HG03196 (cell line): ENCODE data around the gene CLVS2.

ENCODE experiments used
- ATAC-seq: cut with Tn5 transposase; IDR thresholded peaks from one replicate; pipeline ENCODE4 v1.9.1; 2021; ENCODE audit not compliant: unreplicated experiment

The CLVS2 gene

DNA sequence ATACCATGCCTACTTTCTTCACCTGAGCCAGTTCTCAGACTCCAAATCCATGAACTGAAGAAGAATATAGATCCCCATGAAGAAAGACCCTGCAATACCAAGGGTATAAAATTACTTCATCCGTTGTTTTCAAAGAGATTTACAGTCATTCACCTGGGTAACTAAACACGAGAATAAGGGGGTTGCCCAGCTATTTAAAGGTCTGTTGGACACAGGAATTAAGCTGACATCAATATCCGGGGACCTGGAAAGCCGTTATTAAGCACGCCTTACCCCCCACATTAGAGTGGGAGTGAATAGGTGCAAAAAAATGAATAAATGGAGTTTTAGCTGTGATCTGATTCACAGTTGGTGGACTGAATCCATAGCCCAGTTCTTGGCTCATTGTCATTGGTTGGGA lies 28.9 kb downstream of the CLVS2 start:
- ATAC-seq: no peak

DNA sequence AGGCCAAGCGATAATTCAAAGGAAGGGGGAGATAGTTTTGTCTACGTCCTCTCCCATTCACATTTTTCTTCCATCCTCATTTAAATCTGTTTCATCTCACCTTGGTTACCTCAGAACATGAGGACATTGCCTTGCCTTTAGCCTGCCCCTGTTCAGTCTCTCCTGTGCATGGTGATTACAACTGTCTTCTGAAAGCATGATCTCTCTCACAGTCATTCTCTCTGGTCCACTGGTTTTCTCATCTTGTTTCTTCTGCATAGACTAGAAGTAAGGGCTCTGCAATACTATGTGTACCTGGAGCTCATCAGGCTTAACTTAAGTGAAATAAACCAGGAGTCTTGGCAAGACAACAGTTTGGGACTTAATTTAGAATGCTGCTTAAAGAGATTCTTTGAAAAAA lies 31.4 kb downstream of the CLVS2 start:
- ATAC-seq: no peak

DNA sequence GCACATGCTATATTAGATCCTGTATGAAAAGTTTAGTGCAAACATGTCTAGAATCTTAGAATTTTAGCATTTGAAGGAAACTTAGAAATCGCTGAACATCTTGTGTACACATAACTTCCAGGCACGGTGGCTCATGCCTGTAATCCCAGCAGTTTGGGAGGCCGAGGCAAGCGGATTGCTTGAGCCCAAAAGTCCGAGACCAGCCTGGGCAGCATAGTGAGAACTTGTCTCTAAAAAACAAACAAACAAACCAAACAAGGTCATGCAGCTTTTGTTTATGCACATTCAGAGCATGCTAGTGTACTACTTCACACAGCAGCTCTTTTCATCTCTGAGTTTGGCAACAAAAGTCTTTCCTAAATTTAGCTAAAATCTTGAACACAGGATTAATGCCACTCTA lies 32.2 kb downstream of the CLVS2 start:
- ATAC-seq: no peak

- ATAC-seq: no peak
Observed at GRCh38 chr6:123030282-123030681, 34.2 kb downstream of the CLVS2 start.

GRCh38 chr6:123036648-123037047 lies 40.6 kb downstream of the CLVS2 start:
- ATAC-seq: no peak

GRCh38 chr6:123039431-123039830 lies 43.4 kb downstream of the CLVS2 start:
- ATAC-seq: no peak

GRCh38 chr6:123042401-123042800 lies 46.4 kb downstream of the CLVS2 start:
- no peak for ATAC-seq

- no peak for ATAC-seq
Observed at GRCh38 chr6:123044341-123044860, 48.4 kb downstream of the CLVS2 start.

DNA sequence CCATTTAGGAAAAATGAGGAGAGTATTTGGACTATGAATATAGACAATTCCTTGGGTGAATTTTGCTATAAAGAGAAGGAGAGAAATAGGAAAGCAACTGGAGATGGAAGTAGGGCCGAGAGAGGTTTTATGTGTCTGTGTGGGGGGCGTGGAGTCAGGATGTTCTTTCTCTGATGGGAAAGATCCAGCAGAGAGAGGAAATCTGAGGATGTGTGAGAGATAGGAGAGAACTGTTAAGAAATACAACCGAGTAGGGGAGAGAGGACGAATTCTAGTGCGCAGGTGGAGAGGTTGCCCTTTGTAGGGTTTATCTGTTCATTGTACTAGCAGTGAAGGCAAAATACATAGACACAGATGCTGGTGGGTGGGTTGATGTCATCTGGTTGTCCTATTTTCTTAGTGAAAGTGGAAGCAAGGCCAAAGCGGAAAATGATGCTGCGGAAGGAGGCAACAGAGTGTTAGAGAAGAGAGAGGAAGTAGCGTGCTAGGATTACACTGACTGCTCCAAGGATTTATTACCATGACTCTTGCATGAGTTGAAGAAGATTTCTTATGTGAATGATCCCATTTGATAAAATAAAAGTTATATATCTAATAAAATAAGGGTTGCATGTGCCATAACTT lies 57.7 kb downstream of the CLVS2 start:
- no peak for ATAC-seq

GRCh38 chr6:123055256-123055655 lies 59.2 kb downstream of the CLVS2 start:
- ATAC-seq: no peak

DNA sequence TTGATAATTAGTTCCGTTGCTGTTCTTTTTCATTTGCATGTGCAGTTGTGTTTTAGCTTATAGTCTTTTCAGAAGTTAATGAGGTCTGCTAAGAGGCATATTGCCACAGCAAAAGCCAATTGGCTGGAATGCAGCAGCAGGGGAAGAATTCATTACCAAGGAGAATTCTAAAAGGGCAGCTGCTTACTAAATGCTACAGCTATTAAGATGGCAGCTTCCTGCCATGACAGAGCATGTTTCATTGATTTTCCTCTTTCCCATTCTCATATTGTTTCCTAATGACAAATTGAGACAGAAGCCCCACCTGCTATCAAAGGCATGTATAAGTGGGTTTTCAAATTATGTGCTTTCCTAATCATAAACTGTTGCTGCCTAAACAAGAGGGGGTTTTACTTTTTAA lies 66.6 kb downstream of the CLVS2 start:
- no peak for ATAC-seq

GRCh38 chr6:123064038-123064437 lies 68.0 kb downstream of the CLVS2 start:
- ATAC-seq: no peak

DNA sequence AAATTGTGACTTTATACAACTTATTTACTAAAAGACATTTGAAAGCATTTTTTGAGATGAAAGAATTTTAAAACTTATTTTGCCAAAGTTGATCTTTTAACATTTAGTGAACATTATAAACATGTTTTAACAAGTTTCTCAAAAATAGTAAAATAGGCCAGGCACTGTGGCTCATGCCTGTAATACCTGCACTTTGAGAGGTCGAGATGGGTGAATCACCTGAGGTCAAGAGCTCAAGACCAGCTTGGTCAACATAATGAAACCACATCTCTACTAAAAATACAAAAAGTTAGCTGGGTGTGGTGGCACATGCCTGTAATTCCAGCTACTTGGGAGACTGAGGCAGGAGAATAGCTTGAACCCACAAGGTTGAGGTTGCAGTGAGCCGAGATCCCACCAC lies 78.6 kb downstream of the CLVS2 start:
- no peak for ATAC-seq

- no peak for ATAC-seq
Observed at GRCh38 chr6:123085403-123085802, 89.4 kb downstream of the CLVS2 start.

- ATAC-seq: no peak
Observed at GRCh38 chr6:123089226-123089625, 93.2 kb downstream of the CLVS2 start.

GRCh38 chr6:123091091-123091895 lies 95.3 kb downstream of the CLVS2 start:
- no peak for ATAC-seq

- ATAC-seq: no peak
Observed at GRCh38 chr6:123091896-123092271, 95.8 kb downstream of the CLVS2 start.

DNA sequence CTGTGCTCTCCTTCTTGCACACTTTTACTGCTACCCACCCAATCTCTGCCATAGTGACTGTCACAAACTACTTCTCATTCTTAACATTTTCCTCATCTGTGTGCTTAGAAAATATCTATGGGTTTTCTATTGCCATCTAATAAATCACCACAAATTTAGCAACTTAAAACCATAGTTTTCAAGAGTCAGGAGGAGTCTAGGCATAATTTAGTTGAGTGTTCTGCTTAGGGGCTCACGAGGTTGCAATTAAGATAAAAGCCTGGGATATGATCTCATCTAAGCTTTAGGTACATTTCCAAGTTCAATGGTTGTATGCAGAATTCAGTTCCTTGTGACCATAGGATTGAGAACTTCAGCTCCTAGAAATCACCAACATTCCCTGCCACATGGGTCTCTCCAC lies 98.8 kb downstream of the CLVS2 start:
- ATAC-seq: no peak

DNA sequence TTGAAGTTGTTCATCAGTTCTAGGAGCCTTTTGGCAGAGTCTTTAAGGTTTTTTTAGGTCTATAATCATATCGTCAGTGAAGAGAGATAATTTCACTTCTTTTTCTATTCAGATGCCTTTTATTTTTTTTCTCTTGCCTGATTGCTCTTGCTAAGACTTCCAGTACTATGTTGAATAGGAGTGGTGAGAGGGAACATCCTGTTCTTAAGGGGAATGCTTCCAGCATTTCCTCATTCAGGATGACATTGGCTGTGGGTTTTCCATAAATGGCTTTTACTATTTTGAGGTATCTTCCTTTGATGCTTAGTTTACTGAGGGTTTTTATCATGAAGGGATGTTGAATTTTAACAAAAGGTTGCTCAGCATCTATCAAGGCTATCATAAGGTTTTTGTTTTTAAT lies 109.5 kb downstream of the CLVS2 start:
- no peak for ATAC-seq

DNA sequence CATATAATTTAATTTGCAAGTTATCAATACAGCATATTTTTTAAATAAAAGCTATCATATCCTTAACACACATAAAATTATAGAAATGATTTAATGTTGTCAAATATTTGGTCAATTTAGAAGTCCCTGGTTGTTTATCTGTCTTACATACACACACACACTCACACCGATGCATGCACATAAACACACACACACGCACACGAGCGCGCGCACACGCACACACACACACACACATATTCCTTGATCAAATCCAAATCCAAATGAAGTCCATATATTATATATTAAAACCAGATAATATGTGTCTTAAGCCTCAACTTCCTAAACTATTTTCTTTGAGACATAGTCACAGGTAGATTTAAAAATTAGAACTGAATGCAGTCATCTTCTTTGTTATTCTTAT lies 120.3 kb downstream of the CLVS2 start:
- ATAC-seq: no peak

GRCh38 chr6:123117145-123117908 lies 121.3 kb downstream of the CLVS2 start:
- ATAC-seq: no peak

- ATAC-seq: no peak
Observed at GRCh38 chr6:123118811-123119210, 122.8 kb downstream of the CLVS2 start.
